K562 (cell line): ENCODE measurements around the gene IL23R. TPM values are rescaled to one million over a fixed set of nuclear protein-coding genes. Genes with fewer than 3 reads are reported as not detected.

Source experiments
- ATAC-seq: fragments of 200-7000 bp; cut with Tn5 transposase; 3 replicates; pipeline ENCODE4 v1.9.1; 2020; ENCODE audit warnings: moderate library complexity
- BruUV-seq: library from RNA; stranded (reverse); fragments of 400-500 nt; replicated peaks from 2 replicates; lab custom pipeline; 2021; lab: Mats Ljungman, UMichigan
- CTCF ChIA-PET: fragments of 300-600 bp; formaldehyde crosslinking; extraction: SDS; loops from one replicate; lab custom pipeline; 2021; ENCODE audit warnings: low intra/inter-chr PET ratio; lab: Yijun Ruan, JAX
- POLR2A ChIA-PET: fragments of 300-600, 350-650 bp; sonication (Branson Sonifier 250); formaldehyde crosslinking; extraction: SDS; loops from one replicate; lab custom pipeline; 2021; ENCODE audit warnings: antibody characterized with exemption, inconsistent platforms; lab: Yijun Ruan, JAX
- DNase-seq, 4 experiments: peaks; one replicate each; pipeline versions ENCODE4 v3.0.0 to v3.0.0-alpha.2; 2011 to 2018; ENCODE audit warnings: low spot score in 3 of 4, mixed read lengths in 3 of 4; ENCODE audit errors: extremely low read depth in 1 of 4
- FAIRE-seq: peaks from 2 replicates; lab custom pipeline; 2011; peaks lifted over from hg19 to GRCh38; lab: Jason Lieb, UNC
- H2AFZ ChIP-seq: 2 replicates; pipeline ENCODE4 v1.6.0; 2011; ENCODE audit warnings: low read depth, low read length, control low read depth, inconsistent platforms
- H3K27ac ChIP-seq: fragments of 200-600 bp; 3 replicates; pipeline ENCODE4 v1.8.0; 2011; ENCODE audit warnings: low read depth, mild to moderate bottlenecking, control low read depth, inconsistent platforms, low read length, moderate library complexity, mixed read lengths; ENCODE audit errors: extremely low read depth
- H3K27me3 ChIP-seq, 2 experiments: fragments of 300-600 bp in 1 of 2; 2 replicates in 1 of 2; 3 replicates in 1 of 2; pipeline versions ENCODE4 v1.6.0 to v1.8.0; 2011; ENCODE audit warnings: inconsistent platforms in 2 of 2, low read length in 2 of 2, mild to moderate bottlenecking in 1 of 2, mixed read lengths in 1 of 2, moderate library complexity in 1 of 2; ENCODE audit not compliant: control insufficient read depth in 2 of 2, insufficient read depth in 2 of 2
- H3K36me3 ChIP-seq: fragments of 300-600 bp; 3 replicates; pipeline ENCODE4 v1.8.0; 2011; ENCODE audit warnings: mild to moderate bottlenecking, low read length, inconsistent platforms; ENCODE audit not compliant: control insufficient read depth, insufficient read depth
- H3K4me1 ChIP-seq, 2 experiments: fragments of 200-600 bp in 1 of 2; replicated peaks in 1 of 2; 2 replicates in 1 of 2; 3 replicates in 1 of 2; pipeline versions ENCODE4 v1.5.1 to v1.8.0; 2011; ENCODE audit warnings: inconsistent platforms in 2 of 2, low read length in 2 of 2, mild to moderate bottlenecking in 1 of 2, mixed read lengths in 1 of 2, moderate library complexity in 1 of 2; ENCODE audit not compliant: control insufficient read depth in 2 of 2, insufficient read depth in 2 of 2
- H3K4me2 ChIP-seq: 2 replicates; pipeline ENCODE4 v1.6.1; 2011; ENCODE audit warnings: low read length, control low read depth, inconsistent platforms, mixed read lengths; ENCODE audit not compliant: insufficient read depth
- H3K4me3 ChIP-seq: fragments of 200-600 bp; sonication (generic), shearing (Covaris generic); 2 replicates; pipeline ENCODE4 v1.5.1; 2016; ENCODE audit warnings: control low read depth, inconsistent platforms
- H3K79me2 ChIP-seq: fragments of 200-600 bp; 3 replicates; pipeline ENCODE4 v1.8.0; 2011; ENCODE audit warnings: low read length, inconsistent platforms; ENCODE audit not compliant: control insufficient read depth, insufficient read depth
- H3K9ac ChIP-seq, 2 experiments: 2 replicates each; pipeline versions ENCODE4 v1.6.0 to v1.6.1; 2011; ENCODE audit warnings: low read depth in 2 of 2, low read length in 2 of 2, control low read depth in 1 of 2, inconsistent platforms in 1 of 2, mild to moderate bottlenecking in 1 of 2, mixed read lengths in 1 of 2; ENCODE audit not compliant: insufficient read depth in 1 of 2
- H3K9me1 ChIP-seq: one replicate; pipeline ENCODE4 v1.6.0; 2011; ENCODE audit warnings: inconsistent platforms, mild to moderate bottlenecking, low read length, moderate library complexity; ENCODE audit not compliant: control insufficient read depth, insufficient read depth
- H3K9me3 ChIP-seq: replicated peaks from 2 replicates; pipeline ENCODE4 v1.5.1; 2011; ENCODE audit warnings: low read depth, low read length, inconsistent platforms; ENCODE audit not compliant: control insufficient read depth, insufficient read depth
- H4K20me1 ChIP-seq: replicated peaks from 2 replicates; pipeline ENCODE4 v1.6.1; 2011; ENCODE audit warnings: low read length, inconsistent platforms, mixed read lengths; ENCODE audit not compliant: control insufficient read depth, insufficient read depth
- CBX2 ChIP-seq: fragments of 200-600 bp; sonication (generic); IDR thresholded peaks from one replicate; pipeline ENCODE4 v1.6.1; 2012; ENCODE audit warnings: mild to moderate bottlenecking, low read length, inconsistent platforms; ENCODE audit not compliant: insufficient read depth, poor library complexity, severe bottlenecking
- HNRNPLL ChIP-seq: fragments of 200-400 bp; formaldehyde crosslinking; IDR thresholded peaks from 2 replicates; pipeline ENCODE4 v1.6.1; 2017; ENCODE audit warnings: low read length, low read depth, mild to moderate bottlenecking; ENCODE audit not compliant: poor library complexity, severe bottlenecking
- ZNF507 ChIP-seq: conservative IDR thresholded peaks from 2 replicates; pipeline ENCODE4 v1.6.1; 2017; ENCODE audit warnings: missing genetic modification characterization, missing compliant biosample characterization
- WGBS: fragments of 100-300 bp; shearing (Covaris generic); methylation state at CpG from one replicate; pipeline ENCODE4 v1.1.6; 2016; ENCODE audit warnings: low coverage, mixed read lengths; ENCODE audit not compliant: insufficient coverage; ENCODE audit errors: missing lambda C conversion rate; 5-methylcytosine and 5-hydroxymethylcytosine counted together
- in situ Hi-C: fragments of 300-500 bp; cut with MboI; formaldehyde crosslinking; loops from 4 replicates; pipeline ENCODE4 v1.15.0; 2018; ENCODE audit warnings: inconsistent platforms, mixed read lengths
- intact Hi-C: fragments of 100-400 bp; cut with micrococcal nuclease; formaldehyde crosslinking; loops from 2 replicates; pipeline ENCODE4 v1.14.2; 2022
- polyA plus RNA-seq, 8 experiments: library from polyadenylated mRNA; depleted of rRNA in 4 of 8; stranded (reverse) in 5 of 8; unstranded in 3 of 8; fragments of >200 nt; fragmentation: Nextera tagmentation in 2 of 8; fragmentation: Illumina TruSeq in 1 of 8; extraction: Ambion mirVana in 2 of 8; extraction: Trizol in 1 of 8; gene quantifications; 2 replicates each; pipeline versions ENCODE4 v1.2.1 to v1.2.3, GENCODE V29; 2011 to 2014; ENCODE audit warnings: inconsistent platforms in 1 of 8, missing spikeins in 1 of 8
- total RNA-seq, 7 experiments: library from RNA; depleted of rRNA in 6 of 7; stranded (reverse); fragments of >200 nt in 6 of 7; fragmentation: Illumina TruSeq in 2 of 7; extraction: Trizol in 2 of 7; gene quantifications; 2 replicates each; pipeline versions ENCODE4 v1.2.1 to v1.2.3, GENCODE V29; 2011 to 2021; ENCODE audit warnings: low replicate concordance in 1 of 7
- TF ChIP-seq, protein P1 (sequence below): fragments of 450-650 bp; IDR thresholded peaks from 2 replicates; pipeline ENCODE4 v1.6.1; 2014; ENCODE audit warnings: low read depth, mild to moderate bottlenecking, moderate library complexity, borderline replicate concordance
- TF ChIP-seq, protein P2 (sequence below): fragments of 450-650 bp; IDR thresholded peaks from 2 replicates; pipeline ENCODE4 v1.6.1; 2018; ENCODE audit warnings: mild to moderate bottlenecking, low read depth; ENCODE audit not compliant: partially characterized antibody
- TF ChIP-seq, protein P3 (sequence below): sonication (generic); formaldehyde crosslinking; IDR thresholded peaks from 2 replicates; pipeline ENCODE4 v1.8.0; 2023; ENCODE audit warnings: mild to moderate bottlenecking, missing genetic modification reagents
- TF ChIP-seq, protein P4 (sequence below): fragments of 250-450 bp; sonication (Bioruptor Pico); IDR thresholded peaks from 2 replicates; pipeline ENCODE4 v1.8.0; 2021; ENCODE audit warnings: borderline replicate concordance, mild to moderate bottlenecking, moderate library complexity; ENCODE audit not compliant: poor library complexity, severe bottlenecking

IL23R gene
- total and polyA plus RNA-seq, 9 of the 15 experiments (the other 6 are each of a cell fraction or from before 2014, with no cell fraction given), result 4.4 to 52.7 (median 22.8) TPM

DNA sequence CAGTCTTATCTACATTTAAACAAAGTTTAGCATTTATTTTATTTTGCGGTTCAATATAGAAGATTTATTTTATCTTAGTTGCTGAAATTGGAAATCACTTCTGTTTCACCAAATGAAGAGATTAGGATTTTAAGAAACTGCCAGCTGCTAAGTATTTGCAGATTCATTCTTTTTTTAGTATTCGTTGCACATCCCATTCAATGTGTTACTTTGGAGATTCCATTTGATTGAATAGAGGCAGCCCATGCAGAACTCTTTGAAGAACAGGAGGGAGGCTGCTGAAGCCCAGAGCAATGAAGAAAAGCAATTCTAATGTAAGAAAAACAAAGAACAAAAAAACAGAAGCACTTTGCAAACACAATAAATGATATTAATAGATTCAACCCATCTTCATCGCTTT lies 102.8 kb downstream of the IL23R start:
- no TSS peak for BruUV-seq
- no peaks in the 10 kb centered on the region for H3K27me3 ChIP-seq
- no peak overlapping the region for H3K4me3 ChIP-seq
- no peaks in the 10 kb centered on the region for H3K79me2 ChIP-seq
- no peak for DNase-seq
- H3K9ac ChIP-seq, result no peak overlapping the region
- no peaks in the 10 kb centered on the region for H3K9me1 ChIP-seq
- in situ Hi-C loops, result no loop called here
- no peak overlapping the region for H2AFZ ChIP-seq
- H3K27ac ChIP-seq, result no peak overlapping the region
- FAIRE-seq, result no peak
- H3K4me2 ChIP-seq, result no peak overlapping the region
- ChIA-PET POLR2A (interaction anchor here (0.6 kb wide), 1 partner anchor 50 kb away, joined by 3 read pairs; no protein-coding TSS in a partner anchor), CTCF (no interaction called here)
- WGBS, result 36% methylated on average over 3 of the region's 3 CpGs
- H4K20me1 ChIP-seq, result no peaks in the 10 kb centered on the region
- H3K4me1 ChIP-seq, result no peaks in the 10 kb centered on the region
- H3K9me3 ChIP-seq, result peaks cover 2% of the 10 kb centered on the region; the same call in 1 of the 2 replicates
- intact Hi-C loops, result no loop called here
- no peaks in the 10 kb centered on the region for H3K36me3 ChIP-seq
- no peak for ATAC-seq
- TF ChIP-seq, protein P1, sequence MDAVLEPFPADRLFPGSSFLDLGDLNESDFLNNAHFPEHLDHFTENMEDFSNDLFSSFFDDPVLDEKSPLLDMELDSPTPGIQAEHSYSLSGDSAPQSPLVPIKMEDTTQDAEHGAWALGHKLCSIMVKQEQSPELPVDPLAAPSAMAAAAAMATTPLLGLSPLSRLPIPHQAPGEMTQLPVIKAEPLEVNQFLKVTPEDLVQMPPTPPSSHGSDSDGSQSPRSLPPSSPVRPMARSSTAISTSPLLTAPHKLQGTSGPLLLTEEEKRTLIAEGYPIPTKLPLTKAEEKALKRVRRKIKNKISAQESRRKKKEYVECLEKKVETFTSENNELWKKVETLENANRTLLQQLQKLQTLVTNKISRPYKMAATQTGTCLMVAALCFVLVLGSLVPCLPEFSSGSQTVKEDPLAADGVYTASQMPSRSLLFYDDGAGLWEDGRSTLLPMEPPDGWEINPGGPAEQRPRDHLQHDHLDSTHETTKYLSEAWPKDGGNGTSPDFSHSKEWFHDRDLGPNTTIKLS, result no peak
- no peak for TF ChIP-seq HNRNPLL
- TF ChIP-seq, protein P2, sequence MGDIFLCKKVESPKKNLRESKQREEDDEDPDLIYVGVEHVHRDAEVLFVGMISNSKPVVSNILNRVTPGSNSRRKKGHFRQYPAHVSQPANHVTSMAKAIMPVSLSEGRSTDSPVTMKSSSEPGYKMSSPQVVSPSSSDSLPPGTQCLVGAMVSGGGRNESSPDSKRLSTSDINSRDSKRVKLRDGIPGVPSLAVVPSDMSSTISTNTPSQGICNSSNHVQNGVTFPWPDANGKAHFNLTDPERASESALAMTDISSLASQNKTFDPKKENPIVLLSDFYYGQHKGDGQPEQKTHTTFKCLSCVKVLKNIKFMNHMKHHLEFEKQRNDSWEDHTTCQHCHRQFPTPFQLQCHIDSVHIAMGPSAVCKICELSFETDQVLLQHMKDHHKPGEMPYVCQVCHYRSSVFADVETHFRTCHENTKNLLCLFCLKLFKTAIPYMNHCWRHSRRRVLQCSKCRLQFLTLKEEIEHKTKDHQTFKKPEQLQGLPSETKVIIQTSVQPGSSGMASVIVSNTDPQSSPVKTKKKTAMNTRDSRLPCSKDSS, result no peak
- TF ChIP-seq, protein P3, sequence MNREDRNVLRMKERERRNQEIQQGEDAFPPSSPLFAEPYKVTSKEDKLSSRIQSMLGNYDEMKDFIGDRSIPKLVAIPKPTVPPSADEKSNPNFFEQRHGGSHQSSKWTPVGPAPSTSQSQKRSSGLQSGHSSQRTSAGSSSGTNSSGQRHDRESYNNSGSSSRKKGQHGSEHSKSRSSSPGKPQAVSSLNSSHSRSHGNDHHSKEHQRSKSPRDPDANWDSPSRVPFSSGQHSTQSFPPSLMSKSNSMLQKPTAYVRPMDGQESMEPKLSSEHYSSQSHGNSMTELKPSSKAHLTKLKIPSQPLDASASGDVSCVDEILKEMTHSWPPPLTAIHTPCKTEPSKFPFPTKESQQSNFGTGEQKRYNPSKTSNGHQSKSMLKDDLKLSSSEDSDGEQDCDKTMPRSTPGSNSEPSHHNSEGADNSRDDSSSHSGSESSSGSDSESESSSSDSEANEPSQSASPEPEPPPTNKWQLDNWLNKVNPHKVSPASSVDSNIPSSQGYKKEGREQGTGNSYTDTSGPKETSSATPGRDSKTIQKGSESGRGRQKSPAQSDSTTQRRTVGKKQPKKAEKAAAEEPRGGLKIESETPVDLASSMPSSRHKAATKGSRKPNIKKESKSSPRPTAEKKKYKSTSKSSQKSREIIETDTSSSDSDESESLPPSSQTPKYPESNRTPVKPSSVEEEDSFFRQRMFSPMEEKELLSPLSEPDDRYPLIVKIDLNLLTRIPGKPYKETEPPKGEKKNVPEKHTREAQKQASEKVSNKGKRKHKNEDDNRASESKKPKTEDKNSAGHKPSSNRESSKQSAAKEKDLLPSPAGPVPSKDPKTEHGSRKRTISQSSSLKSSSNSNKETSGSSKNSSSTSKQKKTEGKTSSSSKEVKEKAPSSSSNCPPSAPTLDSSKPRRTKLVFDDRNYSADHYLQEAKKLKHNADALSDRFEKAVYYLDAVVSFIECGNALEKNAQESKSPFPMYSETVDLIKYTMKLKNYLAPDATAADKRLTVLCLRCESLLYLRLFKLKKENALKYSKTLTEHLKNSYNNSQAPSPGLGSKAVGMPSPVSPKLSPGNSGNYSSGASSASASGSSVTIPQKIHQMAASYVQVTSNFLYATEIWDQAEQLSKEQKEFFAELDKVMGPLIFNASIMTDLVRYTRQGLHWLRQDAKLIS (CRISPR knock-in tag), result no peak
- TF ChIP-seq ZNF507 (tag), result no peak
- TF ChIP-seq, protein P4, sequence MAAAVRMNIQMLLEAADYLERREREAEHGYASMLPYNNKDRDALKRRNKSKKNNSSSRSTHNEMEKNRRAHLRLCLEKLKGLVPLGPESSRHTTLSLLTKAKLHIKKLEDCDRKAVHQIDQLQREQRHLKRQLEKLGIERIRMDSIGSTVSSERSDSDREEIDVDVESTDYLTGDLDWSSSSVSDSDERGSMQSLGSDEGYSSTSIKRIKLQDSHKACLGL (CRISPR knock-in tag), result no peak
- TF ChIP-seq CBX2, result no peak
